Natural killer cell (primary cell): Measurements from ENCODE around the gene SMURF2. TPM values are rescaled to one million over a fixed set of nuclear protein-coding genes. Genes with fewer than 3 reads are reported as not detected.

Experiments used
- ATAC-seq, 3 donors: fragments of 150-1000 bp in 2 of 3; fragments of 200-7000 bp in 1 of 3; cut with Tn5 transposase; 1 replicate in 1 of 3; 2 replicates in 2 of 3; pipeline ENCODE4 v1.10.0; 2021; ENCODE audit warnings: mild to moderate bottlenecking in 2 of 3, moderate library complexity in 2 of 3
- DNase-seq, 2 donors: peaks; one replicate each; pipeline versions ENCODE4 v3.0.0 to v3.0.0-alpha.2; 2013 to 2021; ENCODE audit warnings: mixed read lengths in 1 of 2
- H3K27ac ChIP-seq: one replicate; pipeline ENCODE4 v1.5.1; 2013; ENCODE audit warnings: mild to moderate bottlenecking, low read length
- H3K27me3 ChIP-seq: one replicate; pipeline ENCODE4 v1.6.1; 2013; ENCODE audit warnings: low read length; ENCODE audit not compliant: control insufficient read depth, insufficient read depth
- H3K36me3 ChIP-seq: one replicate; pipeline ENCODE4 v1.6.1; 2013; ENCODE audit warnings: low read length; ENCODE audit not compliant: control insufficient read depth, insufficient read depth
- H3K4me1 ChIP-seq: one replicate; pipeline ENCODE4 v1.6.1; 2013; ENCODE audit warnings: low read length; ENCODE audit not compliant: control insufficient read depth, insufficient read depth
- H3K4me3 ChIP-seq: one replicate; pipeline ENCODE4 v1.5.1; 2013; ENCODE audit warnings: low read length
- H3K9me3 ChIP-seq: one replicate; pipeline ENCODE4 v1.6.1; 2013; ENCODE audit warnings: low read length; ENCODE audit not compliant: control insufficient read depth, insufficient read depth
- H3K27ac Mint-ChIP-seq, 2 donors: one replicate each; pipeline ENCODE4 v1.8.0; 2022; ENCODE audit warnings: mild to moderate bottlenecking in 2 of 2, mixed read lengths in 2 of 2, moderate library complexity in 1 of 2
- H3K27me3 Mint-ChIP-seq, 2 donors: one replicate each; pipeline ENCODE4 v1.8.0; 2022; ENCODE audit warnings: low read depth in 2 of 2, mixed read lengths in 2 of 2
- H3K36me3 Mint-ChIP-seq: one replicate; pipeline ENCODE4 v1.8.0; 2022; ENCODE audit warnings: mixed read lengths
- H3K4me1 Mint-ChIP-seq, 2 donors: one replicate each; pipeline ENCODE4 v1.8.0; 2022; ENCODE audit warnings: mixed read lengths in 2 of 2
- H3K4me3 Mint-ChIP-seq: one replicate; pipeline ENCODE4 v1.8.0; 2022; ENCODE audit warnings: mild to moderate bottlenecking, moderate library complexity, mixed read lengths
- H3K9me3 Mint-ChIP-seq, 2 donors: one replicate each; pipeline ENCODE4 v1.8.0; 2022; ENCODE audit warnings: mixed read lengths in 2 of 2
- WGBS: methylation state at CpG from one replicate; pipeline ENCODE4 v1.1.7; 2013; ENCODE audit warnings: missing lambda C conversion rate; ENCODE audit not compliant: insufficient coverage; 5-methylcytosine and 5-hydroxymethylcytosine counted together
- intact Hi-C: fragments of 100-400 bp; cut with micrococcal nuclease; formaldehyde crosslinking; loops from one replicate; pipeline ENCODE4 v1.14.2; 2022
- total RNA-seq, 4 donors: library from RNA; stranded (reverse); fragments of 120-200 nt in 1 of 4; gene quantifications; one replicate each; pipeline versions ENCODE4 v1.2.3 to v1.2.4, GENCODE V29; 2013 to 2022
- TF ChIP-seq, protein P1 (sequence below): fragments of 200-600 bp; IDR thresholded peaks from one replicate; pipeline ENCODE4 v1.8.0; 2022; ENCODE audit warnings: antibody characterized with exemption

SMURF2 gene
- total RNA-seq, 3 donors from 2014 or later (not counting 1 experiment from before 2014, with no cell fraction given) = 43.8 to 54.5 (median 46.5) TPM

DNA sequence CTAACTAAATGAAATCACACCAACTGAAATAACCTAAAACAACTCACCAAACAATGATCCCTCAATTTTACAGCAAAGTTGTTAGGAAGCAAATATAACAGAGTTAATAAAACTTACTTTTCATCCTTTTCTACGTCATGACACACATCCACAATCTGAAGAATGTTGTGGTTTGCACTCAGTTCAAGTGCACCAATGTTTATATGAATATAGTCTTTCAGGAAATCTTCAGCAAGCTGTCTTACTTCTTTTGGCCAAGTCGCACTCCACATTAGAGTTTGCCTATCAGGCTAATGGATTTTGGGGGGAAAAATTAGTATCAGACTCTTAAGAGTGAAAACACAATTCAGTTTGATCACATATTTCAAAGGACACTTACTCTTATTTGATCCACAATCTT, 159.3 kb downstream of the SMURF2 start:
- peaks cover 71% of the 10 kb centered on the region for H3K36me3 ChIP-seq
- H3K27me3 Mint-ChIP-seq = no peaks in the 10 kb centered on the region
- H3K4me3 Mint-ChIP-seq = peak overlapping the region; percentile 95
- H3K27me3 ChIP-seq = no peaks in the 10 kb centered on the region
- H3K27ac Mint-ChIP-seq = peak overlapping the region; percentile 97 to 99
- H3K4me1 ChIP-seq = peaks cover 9% of the 10 kb centered on the region
- no peaks in the 10 kb centered on the region for H3K9me3 Mint-ChIP-seq
- H3K36me3 Mint-ChIP-seq = peaks cover 78% of the 10 kb centered on the region
- no peak overlapping the region for H3K4me3 ChIP-seq
- WGBS = 86% methylated on average over 2 of the region's 2 CpGs
- no peak overlapping the region for H3K27ac ChIP-seq
- intact Hi-C loops = no loop called here
- peaks cover 87% of the 10 kb centered on the region in 2 donors for H3K4me1 Mint-ChIP-seq
- TF ChIP-seq, protein P1, sequence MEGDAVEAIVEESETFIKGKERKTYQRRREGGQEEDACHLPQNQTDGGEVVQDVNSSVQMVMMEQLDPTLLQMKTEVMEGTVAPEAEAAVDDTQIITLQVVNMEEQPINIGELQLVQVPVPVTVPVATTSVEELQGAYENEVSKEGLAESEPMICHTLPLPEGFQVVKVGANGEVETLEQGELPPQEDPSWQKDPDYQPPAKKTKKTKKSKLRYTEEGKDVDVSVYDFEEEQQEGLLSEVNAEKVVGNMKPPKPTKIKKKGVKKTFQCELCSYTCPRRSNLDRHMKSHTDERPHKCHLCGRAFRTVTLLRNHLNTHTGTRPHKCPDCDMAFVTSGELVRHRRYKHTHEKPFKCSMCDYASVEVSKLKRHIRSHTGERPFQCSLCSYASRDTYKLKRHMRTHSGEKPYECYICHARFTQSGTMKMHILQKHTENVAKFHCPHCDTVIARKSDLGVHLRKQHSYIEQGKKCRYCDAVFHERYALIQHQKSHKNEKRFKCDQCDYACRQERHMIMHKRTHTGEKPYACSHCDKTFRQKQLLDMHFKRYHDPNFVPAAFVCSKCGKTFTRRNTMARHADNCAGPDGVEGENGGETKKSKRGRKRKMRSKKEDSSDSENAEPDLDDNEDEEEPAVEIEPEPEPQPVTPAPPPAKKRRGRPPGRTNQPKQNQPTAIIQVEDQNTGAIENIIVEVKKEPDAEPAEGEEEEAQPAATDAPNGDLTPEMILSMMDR = no peak
- DNase-seq (peak in 1 of 2 donors; percentile 25), ATAC-seq (no peak)
- H3K9me3 ChIP-seq = no peaks in the 10 kb centered on the region

DNA sequence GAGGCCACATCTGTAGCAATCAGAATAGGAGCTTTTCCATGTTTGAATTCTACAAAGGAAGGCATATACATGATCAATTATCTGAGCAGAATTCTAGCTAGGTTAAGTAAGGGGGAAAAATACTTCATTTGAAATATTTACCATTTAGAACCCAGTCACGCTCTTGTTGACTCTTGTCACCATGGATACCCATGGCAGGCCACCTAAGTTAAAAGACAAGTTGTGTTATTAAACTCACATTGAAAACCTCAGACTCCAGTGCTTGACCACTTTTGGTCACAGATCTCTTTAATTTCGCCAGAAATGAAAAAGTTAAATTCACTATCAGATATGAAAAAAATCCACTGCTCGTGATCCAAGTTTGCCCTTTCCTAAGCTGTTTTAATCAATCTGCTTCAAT, 160.1 kb downstream of the SMURF2 start:
- ATAC-seq = no peak

DNA sequence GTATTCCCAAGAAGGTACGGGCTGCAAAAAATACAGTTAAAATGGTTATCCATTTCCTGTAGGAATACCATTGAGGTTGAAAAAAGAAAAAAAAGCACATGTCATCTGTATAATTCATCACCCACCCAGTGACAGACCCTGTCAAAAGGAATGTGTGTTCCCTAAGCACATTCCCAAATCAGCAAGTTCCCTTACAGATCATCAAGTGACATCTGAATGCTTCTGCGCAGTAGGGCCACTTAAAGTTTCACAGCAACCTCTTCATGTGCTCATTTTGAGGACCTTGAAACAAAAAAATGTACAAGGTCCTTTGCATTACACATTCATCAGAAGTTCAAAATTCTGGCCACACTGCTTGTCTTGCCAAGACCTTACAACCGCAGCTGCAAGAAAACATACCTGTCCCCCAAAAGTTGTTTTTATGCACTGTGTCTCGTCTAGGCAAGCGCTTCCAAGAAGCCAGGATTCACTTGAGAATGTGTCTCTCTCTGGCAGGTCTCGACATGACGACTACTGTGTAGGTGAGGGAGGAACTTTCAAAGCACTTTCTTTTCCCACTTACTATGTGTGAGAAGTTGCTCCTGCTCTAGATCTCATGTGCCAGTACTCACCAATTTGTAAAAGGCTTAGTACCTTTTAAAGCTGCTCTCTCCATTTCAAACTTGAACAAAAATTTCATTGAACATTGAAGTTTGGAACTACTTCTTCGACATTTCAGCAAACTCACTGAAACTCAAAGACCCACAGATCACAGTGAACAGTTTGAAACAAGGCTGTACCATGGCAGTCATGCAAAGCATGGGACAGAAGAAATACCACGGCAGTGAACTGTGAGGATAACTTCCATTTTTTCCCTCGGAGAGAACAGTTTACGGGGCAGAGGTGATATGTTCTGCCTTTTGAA, 161.0 kb downstream of the SMURF2 start:
- TF ChIP-seq, protein P1 = no peak
- Mint-ChIP-seq H3K4me1 (peaks cover 88% of the 10 kb centered on the region in 2 donors), H3K4me3 (peak overlapping the region; percentile 47), H3K27me3 (no peaks in the 10 kb centered on the region), H3K9me3 (no peaks in the 10 kb centered on the region), H3K36me3 (peaks cover 78% of the 10 kb centered on the region), H3K27ac (peak overlapping the region; percentile 97 to 99)
- Histone ChIP-seq H3K4me3 (no peak overlapping the region), H3K4me1 (peaks cover 15% of the 10 kb centered on the region), H3K27me3 (no peaks in the 10 kb centered on the region), H3K27ac (no peak overlapping the region), H3K9me3 (no peaks in the 10 kb centered on the region), H3K36me3 (peaks cover 75% of the 10 kb centered on the region)
- DNase-seq = peak in 1 of 2 donors; percentile 53
- no peak for ATAC-seq
- intact Hi-C loops = no loop called here
- WGBS = 90% methylated on average over 8 of the region's 11 CpGs

More for the DNA sequence above, 160.1 kb downstream of the SMURF2 start:
- H3K4me3 ChIP-seq = no peak overlapping the region
- intact Hi-C loops = no loop called here
- peak overlapping the region; percentile 97 to 99 for H3K27ac Mint-ChIP-seq
- WGBS = 81% methylated on average over 3 of the region's 3 CpGs
- no peaks in the 10 kb centered on the region for H3K9me3 Mint-ChIP-seq
- no peaks in the 10 kb centered on the region for H3K9me3 ChIP-seq
- H3K4me1 ChIP-seq = peaks cover 11% of the 10 kb centered on the region
- no peaks in the 10 kb centered on the region for H3K27me3 ChIP-seq
- TF ChIP-seq, protein P1 = no peak
- peak overlapping the region; percentile 47 for H3K4me3 Mint-ChIP-seq
- H3K36me3 ChIP-seq = peaks cover 75% of the 10 kb centered on the region
- DNase-seq = peak in 1 of 2 donors; percentile 36
- peak overlapping the region; percentile 8 for H3K27ac ChIP-seq
- no peaks in the 10 kb centered on the region for H3K27me3 Mint-ChIP-seq
- H3K4me1 Mint-ChIP-seq = peaks cover 87 to 88% of the 10 kb centered on the region in 2 donors
- H3K36me3 Mint-ChIP-seq = peaks cover 78% of the 10 kb centered on the region
